Stimulated activated CD4-positive, alpha-beta T cell treated with anti-CD3 and anti-CD28 coated beads, Interleukin-4, amount 100 ng/mL, for 1 hour (primary cell): ENCODE data around the gene FBXL13.
"Not testable (repeated sequence)": the region's sequence is repeated elsewhere in the genome, so short reads cannot be mapped to it uniquely, and the experiment has no call there.

Experiments used
- DNase-seq: peaks from one replicate; pipeline ENCODE4 v3.0.0-alpha.2; 2020

FBXL13 gene

DNA sequence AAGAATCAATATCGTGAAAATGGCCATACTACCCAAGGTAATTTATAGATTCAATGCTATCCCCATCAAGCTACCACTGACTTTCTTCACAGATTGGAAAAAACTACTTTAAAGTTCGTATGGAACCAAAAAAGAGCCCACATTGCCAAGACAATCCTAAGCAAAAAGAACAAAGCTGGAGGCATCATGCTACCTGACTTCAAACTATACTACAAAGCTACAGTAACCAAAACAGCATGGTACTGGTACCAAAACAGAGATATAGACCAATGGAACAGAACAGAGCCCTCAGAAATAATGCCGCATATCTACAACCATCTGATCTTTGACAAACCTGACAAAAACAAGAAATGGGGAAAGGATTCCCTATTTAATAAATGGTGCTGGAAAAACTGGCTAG, 53.7 kb downstream of the FBXL13 start:
- DNase-seq: not testable (repeated sequence)

DNA sequence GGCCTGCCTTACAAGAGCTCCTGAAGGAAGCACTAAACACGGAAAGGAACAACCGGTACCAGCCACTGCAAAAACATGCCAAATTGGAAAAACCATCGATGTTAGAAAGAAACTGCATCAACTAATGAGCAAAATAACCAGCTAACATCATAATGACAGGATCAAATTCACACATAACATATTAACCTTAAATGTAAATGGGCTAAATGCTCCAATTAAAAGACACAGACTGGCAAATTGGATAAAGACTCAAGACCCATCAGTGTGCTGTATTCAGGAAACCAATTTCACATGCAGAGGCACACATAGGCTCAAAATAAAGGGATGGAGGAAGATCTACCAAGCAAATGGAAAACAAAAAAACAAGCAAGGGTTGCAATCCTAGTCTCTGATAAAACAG, 56.3 kb downstream of the FBXL13 start:
- DNase-seq: not testable (repeated sequence)

DNA sequence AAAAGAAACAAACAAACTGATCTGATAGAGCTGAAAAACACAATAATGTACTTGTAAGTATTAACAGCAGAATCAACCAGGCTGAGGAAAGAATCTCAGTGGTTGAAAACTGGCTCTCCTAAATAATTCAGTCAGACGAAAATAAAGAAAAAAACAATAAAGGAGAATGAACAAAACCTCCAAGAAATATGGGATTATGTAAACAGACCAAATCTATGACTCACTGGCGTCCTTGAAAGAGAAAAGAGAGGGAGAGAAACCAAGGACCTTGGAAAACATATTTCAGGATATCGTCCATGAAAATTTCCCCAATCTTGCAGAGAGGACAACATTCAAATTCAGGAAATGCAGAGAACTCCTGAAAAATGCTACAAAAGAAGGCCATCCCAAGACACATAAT, 62.9 kb downstream of the FBXL13 start:
- DNase-seq: no peak

DNA sequence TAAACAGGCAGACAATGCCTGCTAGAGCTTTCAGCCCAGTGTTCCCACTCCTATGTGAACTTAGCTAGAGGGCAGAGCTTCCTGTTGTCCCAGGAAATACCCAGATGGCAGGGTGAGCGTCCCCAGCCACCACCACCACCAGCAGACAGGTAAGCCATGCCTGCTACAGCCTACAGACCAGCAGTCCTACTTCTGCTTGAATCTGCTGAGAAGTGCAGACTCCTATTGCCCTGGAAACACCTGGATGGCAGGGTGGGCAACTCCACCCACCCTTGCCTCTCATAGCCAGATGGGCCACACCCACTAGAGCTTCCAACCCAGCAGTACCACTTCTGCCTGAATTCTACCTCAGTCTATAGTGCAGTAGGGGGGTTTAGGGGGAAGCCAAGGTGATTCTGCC, 64.4 kb downstream of the FBXL13 start:
- no peak for DNase-seq

DNA sequence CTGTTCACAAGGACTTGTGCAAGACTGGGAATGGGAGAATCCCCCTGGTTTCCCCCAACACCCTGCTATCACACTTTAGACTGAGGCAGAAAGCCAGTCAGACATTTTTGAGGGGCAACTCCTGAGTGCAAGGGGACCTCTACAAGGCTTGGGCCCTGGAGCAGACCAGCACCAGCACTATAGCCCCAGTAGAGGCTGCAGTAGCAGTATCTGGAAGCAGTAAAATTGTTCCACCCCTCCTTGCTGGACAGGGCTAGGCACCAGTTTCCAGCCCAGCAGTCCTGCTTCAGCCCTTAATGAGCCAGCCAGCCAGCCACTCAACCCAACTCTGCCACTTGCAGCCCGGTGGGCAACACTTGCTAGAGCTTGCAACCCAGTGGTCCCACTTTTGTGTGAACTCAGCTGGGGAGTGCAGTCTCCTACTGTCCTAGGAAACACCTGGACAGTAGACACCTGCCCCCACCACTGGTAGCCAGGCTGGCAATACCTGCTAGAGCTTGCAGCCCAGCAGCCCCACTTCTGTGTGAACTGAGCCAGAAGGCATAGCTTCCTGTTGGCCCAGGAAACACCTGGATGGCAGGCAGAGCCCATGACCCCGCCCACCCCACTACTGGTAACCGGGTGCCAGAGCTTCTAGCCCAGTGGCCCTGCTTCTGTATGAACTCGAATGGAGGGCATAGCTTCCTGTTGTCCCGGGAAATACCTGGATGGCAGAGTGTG, 65.0 kb downstream of the FBXL13 start:
- DNase-seq: no peak

DNA sequence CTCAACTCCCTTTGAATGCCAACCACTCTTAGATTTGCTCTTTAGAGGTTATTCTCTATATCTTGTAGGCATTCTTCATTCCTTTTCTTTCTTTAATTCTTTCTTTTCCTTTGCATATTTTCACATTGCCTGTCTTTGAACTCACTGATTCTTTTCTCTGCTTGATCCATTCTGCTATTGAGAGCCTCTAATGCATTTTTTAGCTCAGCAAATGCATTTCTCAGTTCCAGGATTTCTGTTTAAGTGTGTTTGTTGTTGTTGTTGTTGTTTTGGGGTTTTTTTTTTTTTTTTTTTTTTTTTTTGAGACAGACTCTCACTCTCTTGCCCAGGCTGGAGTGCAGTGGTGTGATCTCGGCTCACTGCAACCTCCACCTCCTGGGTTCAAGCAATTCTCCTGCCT, 71.6 kb downstream of the FBXL13 start:
- no peak for DNase-seq

DNA sequence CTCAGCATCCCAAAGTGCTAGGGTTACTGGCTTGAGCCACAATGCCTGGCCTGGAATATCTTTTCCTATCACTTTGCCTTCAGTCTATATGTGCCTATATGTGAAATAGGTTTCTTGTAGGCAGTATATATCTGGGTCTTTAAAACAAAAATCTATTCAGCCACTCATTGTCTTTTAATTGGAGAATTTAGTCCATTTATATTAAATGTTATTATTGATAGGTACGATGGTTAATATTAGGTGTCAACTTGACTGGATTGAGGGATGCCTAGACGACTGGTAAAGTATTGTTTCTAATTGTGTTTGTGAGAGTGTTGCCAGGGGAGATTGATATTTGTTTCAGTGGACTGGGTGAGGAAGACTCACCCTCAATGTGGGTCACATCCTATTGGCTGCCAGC, 73.4 kb downstream of the FBXL13 start:
- no peak for DNase-seq

DNA sequence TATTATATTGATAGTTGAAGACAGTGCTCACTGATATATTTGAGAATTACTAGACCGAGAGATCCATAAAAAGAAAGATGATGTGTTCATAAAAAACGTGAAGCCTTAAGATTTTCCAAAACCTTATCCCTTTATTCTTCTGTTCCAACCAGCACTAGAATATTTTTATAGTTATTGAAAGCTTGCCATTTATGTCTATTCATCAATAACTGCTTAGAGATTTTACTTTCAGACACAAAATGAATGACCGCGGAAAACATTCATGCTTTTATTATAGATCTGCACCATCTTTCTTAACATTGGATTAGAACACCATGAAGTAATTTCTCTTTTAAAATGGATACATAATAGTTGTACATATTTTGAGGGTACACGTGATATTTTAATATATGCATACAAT, 77.6 kb downstream of the FBXL13 start:
- DNase-seq: no peak

DNA sequence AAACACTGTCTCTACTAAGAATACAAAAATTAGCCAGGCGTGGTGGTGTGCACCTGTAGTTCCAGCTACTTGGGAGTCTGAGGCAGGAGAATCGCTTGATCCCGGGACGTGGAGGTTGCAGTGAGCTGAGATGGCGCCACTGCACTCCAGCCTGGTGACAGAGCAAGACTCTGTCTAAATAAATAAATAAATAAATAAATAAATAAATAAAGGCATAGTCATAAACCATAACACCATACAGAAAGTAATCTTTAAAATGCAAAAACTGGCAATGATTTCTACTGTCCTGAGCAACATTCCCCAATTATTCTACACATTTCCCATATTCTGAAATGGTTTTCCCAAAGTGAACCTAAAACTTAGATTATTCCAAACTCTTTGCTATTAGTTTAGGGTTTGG, 79.0 kb downstream of the FBXL13 start:
- DNase-seq: not testable (repeated sequence)

DNA sequence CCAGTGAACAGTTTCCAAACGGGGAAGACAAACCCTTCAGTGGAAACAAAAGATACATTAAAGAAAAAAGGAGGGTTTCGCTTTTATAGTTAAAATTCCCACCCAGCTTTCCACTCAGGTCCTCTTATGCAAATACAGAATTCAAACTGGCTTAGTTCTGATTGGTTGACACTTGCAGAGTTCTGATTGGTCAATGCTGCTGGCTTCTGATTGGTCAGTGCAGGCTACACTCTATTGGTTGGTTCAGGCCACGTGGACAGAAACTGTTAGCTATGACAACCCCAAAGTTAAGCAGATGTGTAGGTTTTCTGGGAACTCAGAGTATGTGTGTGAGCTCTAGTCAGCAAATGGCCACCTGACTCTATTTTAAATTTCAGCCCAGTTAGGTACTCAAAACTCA, 80.0 kb downstream of the FBXL13 start:
- DNase-seq: no peak

DNA sequence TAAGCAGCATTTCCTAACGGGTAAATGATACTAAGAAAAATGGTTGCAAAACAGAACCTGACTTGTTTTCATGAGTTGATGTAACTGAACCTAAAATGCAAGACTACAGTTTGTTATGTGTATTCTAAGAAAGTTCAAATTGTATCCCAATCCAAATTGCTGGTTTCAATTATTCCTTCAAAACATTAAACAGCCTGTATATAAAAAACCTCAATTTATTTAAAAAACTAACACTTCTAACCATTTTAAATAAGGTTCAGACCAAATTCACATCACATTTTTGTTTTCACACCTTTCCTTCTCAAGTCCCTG, 80.9 kb downstream of the FBXL13 start:
- no peak for DNase-seq

DNA sequence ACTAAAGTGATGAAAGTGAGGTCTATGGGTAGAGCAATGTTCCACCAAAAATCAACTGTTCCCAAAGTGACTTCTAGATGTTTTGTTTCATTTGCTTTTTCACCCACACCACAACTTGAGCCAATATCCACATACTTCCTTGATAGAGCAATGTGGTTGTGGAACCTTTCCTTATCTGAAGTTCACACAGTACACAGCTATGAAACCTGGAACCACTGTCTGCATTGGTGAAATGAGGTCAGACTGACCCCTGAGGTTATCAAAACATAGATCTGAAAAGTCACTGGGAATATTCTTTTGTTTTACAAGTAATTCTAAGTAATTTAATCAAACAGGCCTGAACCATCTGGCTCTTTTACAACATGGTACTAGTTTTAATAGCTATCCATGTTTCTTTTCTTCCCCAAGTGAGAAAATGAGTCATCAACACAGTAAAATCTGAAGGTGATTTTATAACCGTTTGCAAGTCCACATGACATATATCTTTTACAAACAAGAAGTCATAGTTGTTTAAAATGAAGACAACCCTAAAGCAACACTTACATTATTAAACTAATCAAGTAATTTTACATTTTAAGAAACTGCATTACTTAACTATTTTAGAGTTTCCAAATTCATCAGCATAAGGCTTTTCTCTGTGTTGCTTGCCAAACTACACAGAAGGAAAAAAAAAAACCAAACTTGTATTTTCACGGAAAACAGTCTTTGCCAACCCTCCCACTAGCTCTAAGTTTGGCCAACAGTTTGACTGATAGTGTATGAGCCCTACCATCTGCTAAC, 81.5 kb downstream of the FBXL13 start:
- DNase-seq: no peak

DNA sequence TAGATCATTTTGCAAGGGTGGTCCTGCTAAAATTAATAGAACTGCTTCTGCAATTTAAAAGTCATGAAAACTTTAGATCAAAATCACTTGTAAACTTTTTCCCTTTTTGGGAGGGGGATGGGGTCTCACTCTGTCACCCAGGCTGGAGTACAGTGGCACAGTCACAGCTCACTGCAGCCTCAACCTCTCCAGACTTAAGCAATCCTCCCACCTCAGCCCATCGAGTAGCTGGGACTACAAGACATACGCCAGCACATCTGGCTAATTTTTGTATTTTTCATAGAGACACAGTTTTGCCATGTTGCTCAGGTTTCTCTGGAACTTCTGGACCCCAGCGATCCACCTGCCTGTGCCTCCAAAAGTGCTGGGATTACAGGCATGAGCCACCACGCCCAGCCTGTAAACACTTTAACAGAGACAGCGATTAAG, 82.1 kb downstream of the FBXL13 start:
- DNase-seq: no peak

DNA sequence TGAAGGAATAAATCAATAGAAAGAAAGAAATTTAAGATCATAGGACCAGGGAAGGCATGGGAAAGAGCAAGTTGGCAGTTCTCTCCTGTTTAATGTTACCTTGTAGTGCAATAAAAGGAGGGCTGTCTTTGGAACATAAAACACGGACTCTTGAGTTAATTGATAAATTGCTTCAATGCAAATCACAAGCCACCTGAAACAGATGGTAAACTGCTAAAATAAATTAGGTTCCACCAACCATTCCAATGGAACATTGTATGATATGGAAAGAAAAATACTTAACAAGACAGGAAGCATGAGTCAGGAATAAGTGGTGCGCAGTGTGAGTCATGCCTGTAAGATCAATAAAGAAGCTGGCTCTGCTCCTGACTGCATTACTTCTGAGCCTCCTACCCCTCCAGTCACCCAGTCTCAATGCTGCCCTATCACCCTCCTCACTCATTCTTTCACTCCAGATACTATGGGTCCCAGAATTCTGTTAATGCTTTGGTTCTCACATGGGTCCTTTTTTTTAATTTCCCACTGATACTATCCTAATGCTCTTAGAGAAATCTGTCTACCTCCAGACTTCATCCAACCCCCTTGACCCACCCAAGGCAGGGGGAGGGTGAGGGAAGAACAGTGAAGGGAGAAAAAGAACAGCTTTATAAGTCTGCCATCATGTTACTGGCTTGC, 82.9 kb downstream of the FBXL13 start:
- no peak for DNase-seq

DNA sequence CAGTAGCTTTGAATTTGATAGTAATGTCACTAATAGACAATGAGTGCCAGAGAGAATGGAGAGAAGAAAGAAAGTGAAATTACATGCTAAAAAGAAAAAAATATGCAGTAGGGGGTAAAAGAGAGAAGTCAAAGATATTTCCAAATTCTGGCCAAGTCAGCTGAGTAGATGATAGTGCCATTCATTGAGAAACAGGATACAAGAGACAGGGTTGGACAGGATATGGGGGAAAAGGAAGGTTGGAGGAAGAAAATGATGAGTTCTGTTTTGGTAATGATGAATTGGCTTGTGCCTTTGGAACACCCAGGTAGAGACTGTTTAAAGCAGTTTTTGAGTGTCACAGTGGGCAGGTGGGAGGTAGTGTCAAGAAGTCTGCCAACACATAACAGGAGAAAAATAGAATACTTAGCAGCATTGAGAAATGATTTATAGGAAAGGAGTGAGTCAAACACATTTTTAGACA, 83.5 kb downstream of the FBXL13 start:
- no peak for DNase-seq

DNA sequence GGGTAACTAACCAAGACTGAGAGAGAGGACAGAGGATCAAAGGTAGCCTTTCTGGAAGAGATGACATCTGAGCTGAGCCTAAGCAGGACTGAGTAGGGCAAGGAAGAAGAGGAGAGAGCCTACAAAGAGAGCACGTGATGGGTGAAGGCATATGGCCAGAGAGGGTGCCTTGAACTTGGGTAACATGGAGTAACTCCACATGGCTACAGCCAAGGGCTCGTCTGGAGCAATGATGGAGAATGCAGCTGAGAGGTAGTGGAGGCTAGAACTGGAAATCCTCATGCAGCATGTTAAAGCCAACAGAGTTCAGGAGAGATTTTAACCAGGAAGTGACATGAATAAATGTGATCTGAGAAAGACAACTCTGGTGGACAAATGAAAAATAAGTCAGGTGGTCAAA, 84.0 kb downstream of the FBXL13 start:
- no peak for DNase-seq

DNA sequence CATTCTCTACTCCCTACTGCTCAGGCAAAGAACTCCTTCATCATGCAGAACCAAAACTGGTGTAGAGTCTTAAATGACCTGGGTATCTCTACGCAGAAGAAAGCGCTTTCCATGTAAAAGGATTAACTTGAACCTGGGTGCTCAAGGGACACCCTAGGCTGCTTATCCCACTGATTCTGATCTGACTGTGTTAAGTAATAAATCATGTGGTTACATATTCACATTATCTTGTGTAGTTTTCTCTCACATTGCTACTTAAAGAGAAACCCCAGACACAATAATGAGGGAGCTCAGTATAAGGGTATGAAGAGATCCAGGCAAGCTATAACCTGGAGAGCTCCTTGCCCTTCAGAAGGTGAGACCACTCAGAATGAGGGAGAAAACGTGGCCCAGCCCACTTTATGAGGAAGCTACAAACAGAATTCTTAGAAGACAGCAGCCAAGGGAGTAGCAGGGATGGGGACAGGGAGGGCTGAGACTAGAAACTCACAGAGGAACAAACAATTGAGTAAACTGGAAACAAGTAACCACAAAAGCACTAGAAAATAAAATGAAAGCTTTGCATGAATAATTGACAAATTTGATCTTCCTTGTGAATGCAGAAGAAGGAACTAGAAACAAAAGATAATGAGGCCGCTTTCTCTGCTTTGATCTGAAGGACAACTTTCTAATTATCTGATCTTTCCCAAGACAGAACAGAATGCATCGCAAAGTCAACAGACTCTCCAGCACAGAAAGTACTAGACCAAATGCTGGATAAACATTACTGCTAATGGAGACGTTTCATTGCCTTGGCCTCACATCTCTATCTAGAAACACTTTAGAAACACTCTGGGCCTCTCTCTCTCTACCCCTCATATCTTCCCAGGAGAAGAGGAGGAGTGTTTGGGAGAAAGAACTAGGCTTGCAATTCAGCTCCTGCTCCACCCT, 85.7 kb downstream of the FBXL13 start:
- no peak for DNase-seq

DNA sequence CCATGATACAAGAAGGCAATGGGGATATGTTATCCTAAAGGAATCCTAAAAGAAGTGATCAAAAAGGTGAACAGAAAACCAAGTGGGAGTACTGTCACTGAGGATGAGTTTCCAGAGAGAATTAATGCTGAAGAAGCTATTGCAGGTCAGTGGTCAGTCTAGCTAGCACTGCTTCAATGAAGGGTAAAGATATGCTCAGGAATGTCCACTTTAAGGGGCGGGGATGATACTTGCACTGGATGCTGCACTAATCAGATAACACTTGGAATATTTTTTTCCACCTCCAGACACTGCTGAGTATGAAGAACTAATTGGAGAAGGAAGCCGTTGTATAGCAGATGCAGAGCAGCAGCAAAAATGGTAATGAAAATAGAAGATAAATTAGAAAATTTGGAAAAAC, 86.5 kb downstream of the FBXL13 start:
- DNase-seq: no peak

DNA sequence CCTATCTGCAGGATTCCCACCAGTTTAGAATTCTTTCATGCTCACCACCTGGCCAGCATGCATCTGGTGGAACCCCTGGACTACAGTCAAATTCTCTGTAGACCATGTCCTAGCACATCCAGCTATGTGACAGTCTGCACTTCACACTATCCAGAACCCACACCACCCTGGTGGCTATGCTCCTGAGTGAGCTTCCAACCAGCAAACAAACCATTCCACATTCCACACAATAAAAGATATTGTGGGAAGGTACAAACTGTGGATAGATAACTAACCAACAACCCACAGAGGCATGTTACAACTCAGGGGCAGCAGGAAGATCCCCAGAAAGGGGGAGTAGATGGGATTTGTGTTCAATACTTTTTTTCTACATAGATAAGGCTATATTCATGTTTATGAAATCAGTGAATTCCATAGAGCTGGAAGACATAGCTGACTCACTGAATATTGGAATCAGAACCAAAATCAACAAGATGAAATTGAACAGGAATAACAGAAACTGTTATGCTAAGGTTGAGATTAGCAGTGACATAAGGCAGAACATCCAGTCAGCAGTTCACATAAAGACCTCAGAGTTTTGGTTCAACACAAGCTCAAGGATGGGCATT, 89.3 kb downstream of the FBXL13 start:
- DNase-seq: no peak

DNA sequence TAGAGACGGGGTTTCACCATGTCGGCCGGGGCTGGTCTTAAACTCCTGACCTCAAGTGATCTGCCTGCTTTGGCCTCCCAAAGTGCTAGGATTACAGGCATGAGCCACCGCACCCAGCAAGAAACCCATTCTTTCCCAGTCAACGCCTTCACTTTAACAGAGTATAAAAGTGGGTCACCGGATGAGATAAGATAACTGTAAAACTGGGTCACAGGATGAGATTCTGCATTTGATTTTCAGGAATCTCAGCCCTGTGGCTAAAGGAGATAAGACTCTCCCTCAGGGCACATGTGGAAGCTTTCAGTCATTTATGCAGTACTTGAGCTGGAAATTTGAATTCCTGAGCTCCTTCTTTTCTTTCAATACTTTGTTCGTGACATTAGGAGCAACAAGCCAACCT, 91.0 kb downstream of the FBXL13 start:
- no peak for DNase-seq

DNA sequence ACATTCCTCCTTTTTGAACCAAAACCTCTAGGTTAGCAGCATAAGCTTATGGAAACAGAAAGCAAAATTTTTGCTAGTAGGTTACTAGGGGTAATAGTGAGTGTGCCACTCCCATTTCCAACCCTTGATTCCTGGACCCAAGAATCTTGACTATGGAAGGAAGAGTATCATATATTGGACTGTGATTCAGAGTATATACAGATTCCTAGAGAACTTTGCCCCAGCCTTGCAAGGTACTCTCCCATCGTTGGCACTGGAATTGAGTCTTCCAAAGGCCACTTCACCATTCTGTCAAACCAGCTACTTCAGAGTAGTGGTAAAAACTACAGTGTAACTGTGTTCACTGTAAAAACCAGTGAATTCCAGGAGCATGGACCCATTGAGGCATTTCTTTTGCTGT, 92.4 kb downstream of the FBXL13 start:
- DNase-seq: no peak

DNA sequence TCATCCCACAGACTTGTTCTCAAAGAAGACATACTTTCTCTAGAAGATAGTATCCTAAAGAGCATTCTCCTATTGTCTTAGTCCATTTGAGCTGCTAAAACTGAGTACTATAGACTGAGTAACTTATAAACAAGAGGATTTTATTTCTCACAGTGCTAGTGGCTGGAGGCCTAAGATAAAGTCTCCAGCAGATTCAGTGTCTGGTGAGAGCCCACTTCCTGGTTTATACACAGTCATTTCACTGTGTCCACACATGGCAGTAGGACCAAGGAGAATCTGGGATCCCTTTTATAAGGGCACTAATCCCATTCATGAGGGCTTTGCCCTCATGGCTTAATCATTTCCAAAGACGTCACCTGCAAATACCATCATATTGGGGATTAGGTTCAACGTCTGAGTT, 93.1 kb downstream of the FBXL13 start:
- no peak for DNase-seq

DNA sequence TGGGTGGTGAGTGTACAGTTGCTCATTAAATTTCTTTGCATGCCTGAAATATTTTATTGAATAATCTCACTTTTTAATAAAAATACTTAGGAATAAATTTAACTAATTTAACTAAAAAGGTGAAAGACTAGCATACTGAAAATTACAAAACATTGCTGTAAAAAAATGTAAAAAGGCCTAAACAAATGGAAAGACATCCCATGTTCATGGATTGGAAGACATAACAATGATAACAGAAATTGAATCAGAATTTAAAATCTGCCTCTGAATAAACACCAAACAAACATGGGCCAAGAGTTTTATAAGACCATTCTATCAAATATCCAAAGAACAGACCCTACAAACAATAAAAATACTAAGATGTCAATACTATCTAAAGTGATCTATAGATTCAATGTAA, 94.9 kb downstream of the FBXL13 start:
- no peak for DNase-seq
